ENCODE data around the gene PCDHB2. TPM values are rescaled to one million over a fixed set of nuclear protein-coding genes. Genes with fewer than 3 reads are reported as not detected.
"Not testable (repeated sequence)": the region's sequence is repeated elsewhere in the genome, so short reads cannot be mapped to it uniquely, and the experiment has no call there.

Gene PCDHB2
- total and polyA plus RNA-seq, 2 experiments from 2014 or later: 4.4 to 4.9 TPM

DNA sequence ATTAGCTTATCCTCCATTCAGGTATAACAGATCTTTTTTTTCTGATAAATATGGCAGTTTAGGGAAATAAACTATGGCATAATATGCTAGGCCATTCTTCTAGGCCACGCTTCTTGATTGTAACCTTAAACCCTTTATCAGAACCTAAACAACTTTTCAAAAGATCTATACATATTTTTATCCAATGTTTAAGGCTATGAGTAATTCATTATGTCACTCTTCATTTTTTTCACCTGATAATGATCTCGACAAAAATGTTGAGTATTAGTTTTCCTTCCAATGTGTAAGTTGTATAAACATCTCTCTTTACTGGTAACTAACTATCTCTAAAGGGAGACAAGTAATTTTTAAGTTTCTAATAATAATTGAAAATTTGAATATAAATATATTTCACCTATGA lies 24.8 kb downstream of the PCDHB2 start:
- no peaks in the 10 kb centered on the region for H3K9me3 ChIP-seq (ENCODE audit: low read depth)
- no peaks in the 10 kb centered on the region for H3K79me2 ChIP-seq (ENCODE audit: insufficient read depth)
- no peak overlapping the region for H3K27ac ChIP-seq
- in situ Hi-C loops (cut with MboI): no loop called here
- H3K27me3 ChIP-seq (replicated peaks; ENCODE audit: insufficient read depth): no peaks in the 10 kb centered on the region
- H3K4me1 ChIP-seq (ENCODE audit: insufficient read depth): no peaks in the 10 kb centered on the region
- no peak overlapping the region for H3K4me3 ChIP-seq
- DNase-seq: no peak
- H3K4me2 ChIP-seq (ENCODE audit: unreplicated experiment): no peak overlapping the region
- no peaks in the 10 kb centered on the region for H3K9me2 ChIP-seq (ENCODE audit: insufficient read depth)
- no peak overlapping the region for H2AFZ ChIP-seq
- no peaks in the 10 kb centered on the region for H4K20me1 ChIP-seq (ENCODE audit: insufficient read depth)
- 10 to 13% methylated on average over 2 of the region's 2 CpGs for WGBS, 2 experiments (ENCODE audit: low coverage in 1 of 2, low lambda C conversion rate in 2 of 2, missing lambda C conversion rate in 2 of 2)
- TF ChIP-seq EZH2 (IDR thresholded peaks at IDR 0.05; ENCODE audit: insufficient read depth, poor library complexity, severe bottlenecking) (no peak), EZH2phosphoT487 (IDR thresholded peaks at IDR 0.05; ENCODE audit: insufficient read depth, low read depth) (no peak)
- H3K36me3 ChIP-seq (ENCODE audit: low read depth): no peaks in the 10 kb centered on the region
- no peaks in the 10 kb centered on the region for H3F3A ChIP-seq (ENCODE audit: insufficient read depth)
- no peak overlapping the region for H3K9ac ChIP-seq

DNA sequence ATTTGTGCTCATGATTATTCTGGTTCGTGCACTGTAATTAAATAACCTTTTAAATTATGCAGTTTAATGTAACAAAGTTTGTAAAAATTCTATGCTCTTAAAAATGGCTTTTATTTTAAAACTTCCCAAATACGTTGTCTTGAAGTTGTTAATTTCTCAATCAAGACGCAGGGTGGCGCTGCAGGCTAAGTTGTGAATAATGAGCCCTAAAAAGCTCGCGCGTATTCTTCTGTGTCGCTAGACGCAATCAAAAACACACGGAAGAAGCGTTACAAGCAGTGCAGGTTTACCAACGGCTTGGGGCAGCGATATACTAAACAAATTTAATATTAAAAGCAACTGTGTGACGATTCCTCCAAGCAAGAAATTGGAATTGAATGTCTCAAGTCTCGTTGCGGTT lies 27.1 kb downstream of the PCDHB2 start, which contains the start of gene PCDHB4:
PCDHB4 (plus strand) TSS at position 256 of the 400 bp plus-strand sequence. CDS start 181 bp downstream, outside the sequence.
- H3K27me3 ChIP-seq (replicated peaks; ENCODE audit: insufficient read depth): no peaks in the 10 kb centered on the region
- H3K9ac ChIP-seq: no peak within 1 kb of the TSS
- H4K20me1 ChIP-seq (ENCODE audit: insufficient read depth): no peaks in the 10 kb centered on the region
- in situ Hi-C loops (cut with MboI): no loop called here
- H3K4me1 ChIP-seq (ENCODE audit: insufficient read depth): no peaks in the 10 kb centered on the region
- peak within 1 kb of the TSS; percentile 71 for H3K4me2 ChIP-seq (ENCODE audit: unreplicated experiment)
- no peaks in the 10 kb centered on the region for H3K9me3 ChIP-seq (ENCODE audit: low read depth)
- 7 to 8% methylated on average over 16 of the region's 16 CpGs for WGBS, 2 experiments (ENCODE audit: low coverage in 1 of 2, low lambda C conversion rate in 2 of 2, missing lambda C conversion rate in 2 of 2)
- no peaks in the 10 kb centered on the region for H3K36me3 ChIP-seq (ENCODE audit: low read depth)
- no peak for TF ChIP-seq EZH2 (IDR thresholded peaks at IDR 0.05; ENCODE audit: insufficient read depth, poor library complexity, severe bottlenecking)
- no peak for TF ChIP-seq EZH2phosphoT487 (IDR thresholded peaks at IDR 0.05; ENCODE audit: insufficient read depth, low read depth)
- peak within 1 kb of the TSS; percentile 64 for H3K4me3 ChIP-seq
- H2AFZ ChIP-seq: peak within 1 kb of the TSS; percentile 85
- peak; percentile 71 for DNase-seq
- no peak within 1 kb of the TSS for H3K27ac ChIP-seq
- no peaks in the 10 kb centered on the region for H3F3A ChIP-seq (ENCODE audit: insufficient read depth)
- no peaks in the 10 kb centered on the region for H3K9me2 ChIP-seq (ENCODE audit: insufficient read depth)
- H3K79me2 ChIP-seq (ENCODE audit: insufficient read depth): no peaks in the 10 kb centered on the region

DNA sequence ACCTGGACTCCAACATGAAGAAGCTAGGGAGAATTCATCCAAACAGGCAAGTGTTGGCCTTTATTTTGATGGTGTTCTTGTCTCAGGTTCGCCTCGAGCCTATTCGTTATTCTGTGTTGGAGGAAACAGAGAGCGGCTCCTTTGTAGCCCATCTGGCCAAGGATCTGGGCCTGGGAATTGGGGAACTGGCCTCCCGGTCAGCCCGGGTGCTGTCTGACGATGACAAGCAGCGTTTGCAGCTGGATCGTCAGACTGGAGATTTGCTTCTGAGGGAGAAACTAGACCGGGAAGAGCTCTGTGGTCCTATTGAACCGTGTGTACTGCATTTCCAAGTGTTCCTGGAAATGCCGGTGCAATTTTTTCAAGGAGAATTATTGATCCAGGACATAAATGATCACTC lies 27.6 kb downstream of the PCDHB2 start:
- in situ Hi-C loops (cut with MboI): no loop called here

DNA sequence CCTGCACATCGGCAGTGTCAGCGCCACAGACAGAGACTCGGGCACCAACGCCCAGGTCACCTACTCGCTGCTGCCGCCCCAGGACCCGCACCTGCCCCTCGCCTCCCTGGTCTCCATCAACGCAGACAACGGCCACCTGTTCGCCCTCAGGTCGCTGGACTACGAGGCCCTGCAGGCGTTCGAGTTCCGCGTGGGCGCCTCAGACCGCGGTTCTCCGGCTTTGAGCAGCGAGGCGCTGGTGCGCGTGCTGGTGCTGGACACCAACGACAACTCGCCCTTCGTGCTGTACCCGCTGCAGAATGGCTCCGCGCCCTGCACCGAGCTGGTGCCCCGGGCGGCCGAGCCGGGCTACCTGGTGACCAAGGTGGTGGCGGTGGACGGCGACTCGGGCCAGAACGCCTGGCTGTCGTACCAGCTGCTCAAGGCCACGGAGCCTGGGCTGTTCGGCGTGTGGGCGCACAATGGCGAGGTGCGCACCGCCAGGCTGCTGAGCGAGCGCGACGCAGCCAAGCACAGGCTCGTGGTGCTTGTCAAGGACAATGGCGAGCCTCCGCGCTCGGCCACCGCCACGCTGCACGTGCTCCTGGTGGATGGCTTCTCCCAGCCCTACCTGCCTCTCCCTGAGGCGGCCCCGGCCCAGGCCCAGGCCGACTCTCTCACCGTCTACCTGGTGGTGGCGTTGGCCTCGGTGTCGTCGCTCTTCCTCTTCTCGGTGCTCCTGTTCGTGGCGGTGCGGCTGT lies 29.2 kb downstream of the PCDHB2 start:
- H3K79me2 ChIP-seq (ENCODE audit: insufficient read depth); H2AFZ ChIP-seq; H3K9me2 ChIP-seq (ENCODE audit: insufficient read depth); H3K9me3 ChIP-seq (ENCODE audit: low read depth); H3F3A ChIP-seq (ENCODE audit: insufficient read depth); H4K20me1 ChIP-seq (ENCODE audit: insufficient read depth); in situ Hi-C loops (cut with MboI); H3K9ac ChIP-seq; H3K4me1 ChIP-seq (ENCODE audit: insufficient read depth); H3K27ac ChIP-seq; H3K27me3 ChIP-seq (replicated peaks; ENCODE audit: insufficient read depth); H3K4me2 ChIP-seq (ENCODE audit: unreplicated experiment); DNase-seq; H3K36me3 ChIP-seq (ENCODE audit: low read depth); H3K4me3 ChIP-seq: not testable (repeated sequence)
- 48% methylated on average over 50 to 51 of the region's 73 CpGs for whole genome bisulfite sequencing, 2 experiments (ENCODE audit: low coverage in 1 of 2, low lambda C conversion rate in 2 of 2, missing lambda C conversion rate in 2 of 2)

More for the DNA sequence above, 27.6 kb downstream of the PCDHB2 start:
- H3K9me3 ChIP-seq (ENCODE audit: low read depth): no peaks in the 10 kb centered on the region
- peak overlapping the region; percentile 64 for H3K4me3 ChIP-seq
- no peaks in the 10 kb centered on the region for H3F3A ChIP-seq (ENCODE audit: insufficient read depth)
- DNase-seq: peak; percentile 27
- H3K27me3 ChIP-seq (replicated peaks; ENCODE audit: insufficient read depth): no peaks in the 10 kb centered on the region
- no peaks in the 10 kb centered on the region for H3K9me2 ChIP-seq (ENCODE audit: insufficient read depth)
- no peaks in the 10 kb centered on the region for H3K4me1 ChIP-seq (ENCODE audit: insufficient read depth)
- H3K79me2 ChIP-seq (ENCODE audit: insufficient read depth): no peaks in the 10 kb centered on the region
- WGBS, 2 experiments (ENCODE audit: low coverage in 1 of 2, low lambda C conversion rate in 2 of 2, missing lambda C conversion rate in 2 of 2): 5 to 9% methylated on average over 12 of the region's 12 CpGs
- TF ChIP-seq EZH2 (IDR thresholded peaks at IDR 0.05; ENCODE audit: insufficient read depth, poor library complexity, severe bottlenecking) (no peak), EZH2phosphoT487 (IDR thresholded peaks at IDR 0.05; ENCODE audit: insufficient read depth, low read depth) (no peak)
- peak overlapping the region; percentile 71 for H3K4me2 ChIP-seq (ENCODE audit: unreplicated experiment)
- no peaks in the 10 kb centered on the region for H4K20me1 ChIP-seq (ENCODE audit: insufficient read depth)
- H3K36me3 ChIP-seq (ENCODE audit: low read depth): no peaks in the 10 kb centered on the region
- H3K9ac ChIP-seq: no peak overlapping the region
- no peak overlapping the region for H3K27ac ChIP-seq
- H2AFZ ChIP-seq: peak overlapping the region; percentile 85
